SK-N-MC (cell line): Measurements from ENCODE around the gene IRF6.

Source experiments
- DNase-seq: peaks from one replicate; pipeline ENCODE4 v3.0.0-alpha.2; 2011; ENCODE audit warnings: low read depth, low spot score
- H3K27ac ChIP-seq: fragments of 200-600 bp; sonication (generic); 2 replicates; pipeline ENCODE4 v1.5.1; 2016; ENCODE audit warnings: mixed run types
- H3K36me3 ChIP-seq: fragments of 200-600 bp; sonication (generic); 2 replicates; pipeline ENCODE4 v1.6.1; 2017; ENCODE audit warnings: antibody characterized with exemption, low read length, mixed read lengths; ENCODE audit not compliant: insufficient read depth
- H3K4me3 ChIP-seq: fragments of 200-600 bp; sonication (generic); 2 replicates; pipeline ENCODE4 v1.5.1; 2016
- H3K9ac ChIP-seq: fragments of 200-600 bp; sonication (generic); 2 replicates; pipeline ENCODE4 v1.8.0; 2017; ENCODE audit warnings: mixed run types, mixed read lengths; ENCODE audit not compliant: insufficient read length
- H3K9me3 ChIP-seq: fragments of 200-600 bp; sonication (generic); 2 replicates; pipeline ENCODE4 v1.6.1; 2017; ENCODE audit warnings: low read depth, mild to moderate bottlenecking, antibody characterized with exemption, low read length, moderate library complexity, mixed read lengths
- EZH2 ChIP-seq: fragments of 200-600 bp; sonication (generic); IDR thresholded peaks from one replicate; pipeline ENCODE4 v1.6.1; 2017; ENCODE audit warnings: antibody characterized with exemption
- FOXP2 ChIP-seq: optimal IDR thresholded peaks from 2 replicates; pipeline ENCODE3; 2011; ENCODE audit warnings: mild to moderate bottlenecking, moderate library complexity; ENCODE audit not compliant: insufficient read depth; ENCODE audit errors: extremely low read length, control extremely low read depth
- POLR2AphosphoS5 ChIP-seq: IDR thresholded peaks from 2 replicates; pipeline ENCODE4 v1.6.1; 2012; ENCODE audit warnings: mild to moderate bottlenecking, low read depth, low read length, borderline replicate concordance

The IRF6 gene

DNA sequence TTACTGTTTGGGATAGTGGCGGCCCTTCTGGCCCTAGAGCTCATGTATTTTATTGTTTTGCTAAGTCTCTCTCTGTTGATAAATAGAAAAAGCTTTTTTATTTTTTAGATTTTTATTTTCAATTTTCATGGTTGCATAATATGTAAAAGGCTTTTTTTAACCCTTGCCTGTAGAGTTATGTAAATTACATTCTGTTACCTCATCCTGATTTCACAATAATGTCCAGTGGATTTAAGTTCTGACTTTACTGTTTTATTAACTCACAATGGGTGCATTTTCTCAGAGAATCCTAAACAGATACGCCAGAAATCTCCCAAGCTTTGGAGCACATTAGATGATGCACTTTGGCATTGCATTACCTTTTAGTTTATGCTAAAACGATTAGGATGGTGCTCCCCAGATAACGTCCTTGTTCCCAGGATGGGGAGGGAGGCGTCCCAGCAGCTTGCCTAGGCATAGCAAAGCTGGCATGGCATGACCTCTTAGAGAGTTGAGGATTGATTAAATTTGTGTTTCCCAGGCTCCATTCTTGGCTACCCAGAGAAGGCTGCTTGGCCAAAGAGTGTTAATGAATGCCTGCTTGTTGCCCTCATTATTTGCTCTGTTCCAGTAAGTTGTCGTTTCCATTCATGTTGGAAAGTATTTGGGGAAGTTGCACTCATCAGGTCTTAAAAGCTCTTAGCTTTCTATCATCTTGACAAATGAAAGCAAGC, 38.9 kb upstream of the IRF6 start:
- H3K27ac ChIP-seq, result no peak overlapping the region

DNA sequence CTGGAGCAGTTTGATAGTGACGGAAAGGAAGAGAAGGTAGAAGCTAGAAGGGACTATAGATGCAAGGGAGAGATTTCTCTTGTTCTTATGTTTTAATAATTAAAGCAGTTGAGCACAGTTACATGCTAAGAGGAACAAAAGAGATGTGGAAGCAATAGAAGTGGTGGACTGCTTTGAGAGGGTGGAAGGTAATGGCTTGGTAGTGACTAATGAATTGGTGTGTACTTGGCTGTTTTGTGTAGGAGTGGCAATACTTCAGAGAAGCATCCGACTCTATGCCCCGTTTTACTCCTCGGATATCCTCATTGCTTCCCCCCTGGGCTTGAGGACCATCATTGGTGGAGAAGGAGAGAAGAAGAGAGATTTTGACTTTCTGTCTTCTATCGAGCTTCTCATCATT, 34.7 kb upstream of the IRF6 start:
- TF ChIP-seq EZH2 (no peak), FOXP2 (no peak), POLR2AphosphoS5 (no peak)
- H3K27ac ChIP-seq, result no peak overlapping the region
- H3K4me3 ChIP-seq, result no peak overlapping the region
- DNase-seq, result no peak
- no peaks in the 10 kb centered on the region for H3K9me3 ChIP-seq
- no peak overlapping the region for H3K9ac ChIP-seq
- peaks cover 97% of the 10 kb centered on the region for H3K36me3 ChIP-seq

More for the DNA sequence above, 38.9 kb upstream of the IRF6 start:
- Histone ChIP-seq H3K4me3 (no peak overlapping the region), H3K9me3 (no peaks in the 10 kb centered on the region), H3K9ac (no peak overlapping the region), H3K36me3 (peaks cover 71% of the 10 kb centered on the region)
- DNase-seq, result no peak
- TF ChIP-seq POLR2AphosphoS5, result no peak
- TF ChIP-seq EZH2, result no peak
- no peak for TF ChIP-seq FOXP2

DNA sequence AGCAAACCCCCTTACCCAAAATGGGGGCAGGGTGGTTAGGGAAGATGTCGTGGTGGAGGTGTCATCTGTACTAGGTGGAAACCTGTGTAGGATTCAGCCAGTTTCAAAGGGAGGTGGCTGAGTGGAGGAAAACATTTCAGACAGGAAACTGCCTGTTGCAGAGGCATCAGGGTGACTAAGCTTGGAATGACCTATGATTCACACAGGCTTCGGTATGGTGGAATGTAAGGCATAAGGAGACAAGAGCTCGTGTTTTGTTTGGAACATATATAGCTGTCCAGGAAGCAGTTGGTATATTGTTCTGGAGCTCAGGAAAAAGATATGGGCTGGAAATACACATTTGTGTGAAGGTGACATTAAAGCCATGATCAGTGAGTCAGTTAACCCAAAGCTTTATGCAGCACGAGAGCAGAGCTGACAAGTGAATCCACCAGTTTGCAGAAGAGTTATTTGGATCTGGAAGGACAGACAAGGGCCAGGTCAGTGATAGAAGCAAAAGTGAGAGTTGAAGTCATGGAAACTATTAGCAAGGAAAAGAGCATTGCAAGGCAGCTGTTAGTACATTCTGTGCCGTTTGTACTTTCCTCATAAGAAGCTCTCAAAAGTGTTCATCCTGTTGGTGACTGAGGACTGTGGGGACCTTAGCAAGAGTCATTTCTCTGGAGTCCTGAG, 34.1 kb upstream of the IRF6 start:
- TF ChIP-seq FOXP2 (no peak), EZH2 (no peak), POLR2AphosphoS5 (no peak)
- H3K27ac ChIP-seq, result no peak overlapping the region
- H3K36me3 ChIP-seq, result peaks cover 97% of the 10 kb centered on the region
- H3K9me3 ChIP-seq, result no peaks in the 10 kb centered on the region
- no peak overlapping the region for H3K9ac ChIP-seq
- no peak overlapping the region for H3K4me3 ChIP-seq
- no peak for DNase-seq

DNA sequence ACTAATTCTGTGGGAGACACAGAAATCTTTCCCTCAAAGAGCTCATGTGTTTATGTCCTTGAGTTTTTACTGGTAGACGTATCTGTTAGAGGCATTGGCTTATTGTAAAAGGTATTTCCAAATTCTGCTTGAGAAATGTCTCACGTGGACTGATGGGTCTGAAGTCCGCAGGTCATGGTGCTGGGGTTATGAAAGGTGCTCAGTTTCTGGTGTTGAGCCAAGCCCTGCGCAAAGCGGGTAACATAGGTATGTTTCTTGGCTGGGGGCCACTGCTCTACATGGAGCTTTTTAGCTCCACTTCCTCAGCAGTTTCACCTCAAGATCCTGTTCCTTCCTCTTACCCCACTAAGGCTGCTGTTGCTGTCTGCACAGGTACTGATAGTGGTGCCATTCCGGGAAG, 32.6 kb upstream of the IRF6 start:
- Histone ChIP-seq H3K9ac (no peak overlapping the region), H3K9me3 (no peaks in the 10 kb centered on the region), H3K36me3 (peaks cover 100% of the 10 kb centered on the region), H3K4me3 (no peak overlapping the region), H3K27ac (no peak overlapping the region)
- no peak for TF ChIP-seq POLR2AphosphoS5
- no peak for TF ChIP-seq FOXP2
- no peak for TF ChIP-seq EZH2
- DNase-seq, result no peak

DNA sequence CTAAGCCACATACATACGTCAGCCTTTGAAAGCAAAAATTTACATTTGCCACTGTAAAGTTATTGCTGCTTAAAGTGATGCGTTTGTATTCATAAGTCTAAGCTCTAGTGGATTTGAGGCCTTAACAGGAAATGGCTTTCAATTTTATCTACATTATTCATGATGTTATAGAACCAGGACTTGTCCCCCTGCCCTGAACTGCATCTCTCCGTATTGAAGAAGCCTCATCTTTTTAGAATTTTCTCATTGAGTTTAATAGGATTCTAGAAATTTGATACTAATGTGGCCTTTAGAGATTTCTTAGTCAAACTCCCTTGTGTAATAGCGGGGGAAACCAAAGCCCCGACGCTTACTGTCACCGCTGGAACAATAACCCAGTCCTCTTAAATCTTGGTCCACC, 31.7 kb upstream of the IRF6 start:
- Histone ChIP-seq H3K9me3 (no peaks in the 10 kb centered on the region), H3K4me3 (no peak overlapping the region), H3K9ac (no peak overlapping the region), H3K36me3 (peaks cover 100% of the 10 kb centered on the region), H3K27ac (no peak overlapping the region)
- no peak for DNase-seq
- TF ChIP-seq EZH2 (no peak), FOXP2 (no peak), POLR2AphosphoS5 (no peak)

DNA sequence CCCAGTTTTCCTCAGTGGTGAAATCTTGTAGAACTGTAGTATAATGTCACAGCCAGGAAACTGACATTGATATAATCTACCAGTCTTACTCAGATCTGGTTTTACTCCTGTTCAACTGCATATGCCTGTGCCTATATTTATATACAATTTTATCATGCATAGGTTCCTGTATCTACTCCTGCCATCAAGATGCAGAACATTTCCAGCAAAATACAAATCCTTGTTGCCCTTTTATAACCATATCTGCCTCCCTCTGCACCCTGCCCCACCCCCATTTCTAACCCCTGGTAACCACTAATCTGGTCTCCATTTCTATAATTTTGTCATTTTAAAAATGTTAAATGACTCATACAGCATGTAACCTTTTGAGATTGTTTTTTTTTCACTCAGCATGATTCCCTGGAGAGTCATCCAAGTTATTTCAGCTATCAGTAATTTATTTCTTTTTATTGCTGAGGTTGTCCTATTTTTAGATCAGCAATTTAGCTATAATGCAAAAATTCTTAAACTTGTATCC, 29.9 kb upstream of the IRF6 start:
- Histone ChIP-seq H3K4me3 (no peak overlapping the region), H3K36me3 (peaks cover 98% of the 10 kb centered on the region), H3K27ac (no peak overlapping the region), H3K9ac (no peak overlapping the region), H3K9me3 (no peaks in the 10 kb centered on the region)
- TF ChIP-seq FOXP2 (no peak), POLR2AphosphoS5 (no peak), EZH2 (no peak)
- DNase-seq, result no peak

DNA sequence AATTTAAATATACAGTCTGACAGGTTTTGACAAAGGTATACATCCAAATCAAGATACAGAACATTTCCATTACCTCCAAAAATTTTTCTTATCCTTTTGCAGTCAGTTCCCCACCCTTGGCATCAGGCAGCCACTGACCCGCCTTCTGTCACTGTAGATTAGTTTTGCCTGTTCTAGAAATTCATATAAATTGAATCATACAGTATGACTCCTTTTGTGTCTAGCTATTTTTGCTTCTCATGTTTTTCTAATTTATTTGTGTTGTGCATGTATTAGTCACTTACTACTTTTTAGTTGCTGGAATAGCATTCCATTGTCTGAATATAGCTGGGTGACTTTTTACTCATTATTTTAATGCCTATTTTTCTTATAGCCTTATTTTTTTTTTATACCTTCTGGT, 25.7 kb upstream of the IRF6 start:
- no peak for DNase-seq
- H3K27ac ChIP-seq, result no peak overlapping the region

DNA sequence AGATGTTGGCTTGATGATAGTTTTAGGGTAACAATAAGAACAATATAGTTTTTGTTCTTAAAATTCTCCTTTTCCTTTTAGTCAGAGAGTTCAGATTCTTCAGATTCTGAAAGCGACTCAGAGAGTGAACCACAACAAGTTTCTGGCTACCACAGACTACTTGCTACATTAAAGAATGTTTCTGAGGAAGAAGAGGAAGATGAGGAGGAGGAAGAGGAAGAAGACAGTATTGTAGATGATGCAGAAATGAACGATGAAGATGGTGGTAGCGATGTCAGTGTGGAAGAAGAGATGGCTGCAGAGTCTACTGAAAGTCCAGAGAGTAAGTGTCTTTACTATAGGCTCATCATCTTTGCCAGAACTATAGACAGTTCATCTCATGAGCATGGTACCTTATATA, 24.8 kb upstream of the IRF6 start:
- Histone ChIP-seq H3K36me3 (peaks cover 52% of the 10 kb centered on the region), H3K9ac (peak overlapping the region; percentile 16), H3K9me3 (no peaks in the 10 kb centered on the region), H3K4me3 (no peak overlapping the region), H3K27ac (no peak overlapping the region)
- DNase-seq, result no peak
- TF ChIP-seq POLR2AphosphoS5, result no peak
- TF ChIP-seq FOXP2, result no peak
- no peak for TF ChIP-seq EZH2

More for the DNA sequence above, 25.7 kb upstream of the IRF6 start:
- TF ChIP-seq FOXP2 (no peak), POLR2AphosphoS5 (no peak), EZH2 (no peak)
- Histone ChIP-seq H3K36me3 (peaks cover 61% of the 10 kb centered on the region), H3K9ac (no peak overlapping the region), H3K9me3 (no peaks in the 10 kb centered on the region), H3K4me3 (no peak overlapping the region)

DNA sequence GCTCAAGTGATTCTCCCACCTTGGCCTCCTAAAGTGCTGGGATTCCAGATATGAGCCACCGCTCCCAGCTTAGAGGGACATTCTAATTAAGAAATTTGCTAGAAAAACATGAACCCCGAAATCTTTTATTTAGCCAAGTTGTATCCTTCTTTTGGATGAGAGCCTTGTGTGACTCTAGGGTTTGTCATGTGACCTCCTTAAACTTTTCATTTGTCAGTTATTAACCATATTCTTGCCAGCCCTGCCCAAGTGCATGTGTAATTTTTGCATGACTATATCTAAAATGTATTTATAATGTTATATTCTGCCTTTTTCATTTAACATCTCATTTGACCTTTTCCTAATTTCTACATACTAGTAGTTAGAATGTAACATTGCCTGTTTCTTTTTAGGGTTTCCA, 23.8 kb upstream of the IRF6 start:
- no peak for DNase-seq
- no peak overlapping the region for H3K27ac ChIP-seq
- H3K4me3 ChIP-seq, result no peak overlapping the region
- no peak for TF ChIP-seq POLR2AphosphoS5
- TF ChIP-seq FOXP2, result no peak
- no peak for TF ChIP-seq EZH2
- H3K36me3 ChIP-seq, result peaks cover 42% of the 10 kb centered on the region
- peak overlapping the region; percentile 16 for H3K9ac ChIP-seq
- H3K9me3 ChIP-seq, result no peaks in the 10 kb centered on the region
